ENCODE data around the gene SLC44A2.

SLC44A2 gene

GRCh38 chr19:10617409-10618121, 7.8 kb upstream of the SLC44A2 start:
- DNase-seq = no peak

- DNase-seq = no peak
Measured at GRCh38 chr19:10618846-10619245, 6.5 kb upstream of the SLC44A2 start.

GRCh38 chr19:10620786-10621185, 4.6 kb upstream of the SLC44A2 start:
- no peak for DNase-seq

- DNase-seq = no peak
Measured at GRCh38 chr19:10621966-10622365, 3.4 kb upstream of the SLC44A2 start.

GRCh38 chr19:10624585-10624984, 768 bp upstream of the SLC44A2 start:
- no peak for DNase-seq

- no peak for DNase-seq
Measured at GRCh38 chr19:10625762-10626138, 397 bp downstream of the SLC44A2 start.

GRCh38 chr19:10631874-10632273, 6.5 kb downstream of the SLC44A2 start:
- DNase-seq = no peak

- no peak for DNase-seq
Measured at GRCh38 chr19:10634430-10634829, 9.1 kb downstream of the SLC44A2 start.

- no peak for DNase-seq
Measured at GRCh38 chr19:10634963-10635362, 9.6 kb downstream of the SLC44A2 start.

- no peak for DNase-seq
Measured at GRCh38 chr19:10636304-10636972, 11.1 kb downstream of the SLC44A2 start.

GRCh38 chr19:10637894-10638293, 12.5 kb downstream of the SLC44A2 start:
- no peak for DNase-seq

- no peak for DNase-seq
Measured at GRCh38 chr19:10639836-10640235, 14.5 kb downstream of the SLC44A2 start.

- DNase-seq = no peak
Measured at GRCh38 chr19:10640361-10640760, 15.0 kb downstream of the SLC44A2 start.

- DNase-seq = no peak
Measured at GRCh38 chr19:10641248-10641647, 15.9 kb downstream of the SLC44A2 start.

GRCh38 chr19:10642473-10643171, 17.3 kb downstream of the SLC44A2 start:
- DNase-seq = no peak

- no peak for DNase-seq
Measured at GRCh38 chr19:10643172-10643967, 18.0 kb downstream of the SLC44A2 start.

GRCh38 chr19:10643968-10644259, 18.6 kb downstream of the SLC44A2 start:
- DNase-seq = no peak

GRCh38 chr19:10644260-10645007, 19.1 kb downstream of the SLC44A2 start:
- peak; percentile 85 to 87 for DNase-seq

GRCh38 chr19:10646456-10647159, 21.3 kb downstream of the SLC44A2 start:
- DNase-seq = no peak

GRCh38 chr19:10648360-10648759, 23.0 kb downstream of the SLC44A2 start:
- DNase-seq = no peak

- no peak for DNase-seq
Measured at GRCh38 chr19:10651851-10652250, 26.5 kb downstream of the SLC44A2 start.

- DNase-seq = no peak
Measured at GRCh38 chr19:10653482-10653731, 28.1 kb downstream of the SLC44A2 start.

Measured in activated CD4-positive, alpha-beta T cell treated with anti-CD3 and anti-CD28 coated beads, Interleukin-2, amount 50 U/mL, for 48 hours (primary cell).